GM12864 (cell line): ENCODE data around the gene CLASP1.

Experiments
- DNase-seq: peaks from one replicate; pipeline ENCODE4 v3.0.0-alpha.2; 2011; ENCODE audit warnings: low read depth
- H3K4me3 ChIP-seq: 2 replicates; pipeline ENCODE4 v1.5.1; 2011; ENCODE audit warnings: mild to moderate bottlenecking, low read depth, low read length, control low read depth
- CTCF ChIP-seq: IDR thresholded peaks from 2 replicates; pipeline ENCODE4 v1.5.1; 2011; ENCODE audit warnings: low read depth, mild to moderate bottlenecking, moderate library complexity, low read length, control low read depth, inconsistent platforms; ENCODE audit errors: missing control alignments

Gene CLASP1

GRCh38 chr2:121605820-121606733 is 43.2 kb downstream of the CLASP1 start:
- H3K4me3 ChIP-seq, result no peak overlapping the region
- no peak for TF ChIP-seq CTCF
- no peak for DNase-seq

DNA sequence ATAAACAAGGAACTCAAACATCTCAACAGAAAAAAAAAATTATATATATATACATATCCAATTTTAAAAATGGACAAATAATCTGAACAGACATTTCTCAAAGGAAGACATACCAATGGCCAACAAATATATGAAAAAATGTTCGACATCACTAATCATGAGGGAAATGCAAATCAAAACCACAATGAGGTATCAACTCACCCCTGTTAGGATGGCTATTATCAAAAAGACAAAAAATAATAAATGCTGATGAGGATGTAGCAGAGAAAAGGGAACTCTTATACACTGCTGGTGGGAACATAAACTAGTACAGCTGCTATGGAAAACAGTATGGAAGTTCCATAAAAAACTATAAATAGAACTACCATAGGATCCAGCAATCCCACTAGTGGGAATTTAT is 46.1 kb downstream of the CLASP1 start:
- no peak overlapping the region for H3K4me3 ChIP-seq
- DNase-seq, result no peak
- no peak for TF ChIP-seq CTCF

DNA sequence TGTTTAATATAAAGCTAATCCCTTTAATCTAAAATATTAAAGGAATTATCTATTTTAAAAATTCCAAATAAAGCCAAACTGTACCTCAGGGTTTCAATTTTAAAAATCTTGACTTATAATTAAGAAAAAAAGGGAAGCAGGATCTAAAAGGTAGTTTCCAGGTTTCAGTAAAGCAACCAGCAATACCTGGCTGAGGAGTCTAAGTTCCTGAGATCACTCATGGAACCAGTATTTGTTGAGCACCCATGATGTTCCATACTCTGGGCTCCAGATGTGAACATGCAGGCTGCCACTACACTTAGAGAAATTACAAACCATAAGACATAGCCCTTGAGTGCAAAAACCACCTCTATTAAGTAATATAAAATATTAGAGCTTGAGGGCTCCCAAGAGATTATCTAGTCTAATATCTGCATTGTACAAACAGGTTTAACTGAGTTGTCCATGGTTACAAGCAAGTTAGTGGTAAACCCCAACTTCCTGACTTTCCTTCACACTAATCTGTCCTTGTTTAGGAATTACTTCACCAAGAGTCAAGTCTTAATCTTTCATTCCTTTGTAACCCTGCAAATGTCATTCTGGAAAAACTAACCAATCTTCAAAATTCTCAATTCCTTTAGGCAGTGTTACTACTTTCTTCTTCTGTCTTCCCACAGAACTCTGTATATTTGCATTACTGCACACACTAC is 49.2 kb downstream of the CLASP1 start:
- no peak for TF ChIP-seq CTCF
- DNase-seq, result peak; percentile 44

DNA sequence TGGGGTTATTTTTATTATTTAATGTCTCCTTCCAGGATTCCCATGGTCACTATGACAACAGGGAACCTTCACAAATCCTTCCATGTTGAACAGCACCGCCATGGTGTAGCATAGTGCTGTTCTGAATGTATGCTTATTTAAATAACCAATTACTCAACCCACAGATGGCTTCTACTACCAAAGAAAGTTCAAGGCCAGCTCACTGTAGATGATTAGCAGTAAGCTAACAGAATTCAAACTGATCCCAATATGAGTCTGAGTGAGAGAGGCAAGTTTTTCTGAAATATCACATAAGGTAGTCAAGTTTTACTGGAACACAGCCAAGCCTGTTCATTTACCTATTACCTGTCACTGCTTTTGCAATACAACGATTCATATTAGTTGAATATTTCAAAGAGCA is 51.2 kb downstream of the CLASP1 start:
- H3K4me3 ChIP-seq, result no peak overlapping the region
- no peak for TF ChIP-seq CTCF
- no peak for DNase-seq

More for the DNA sequence above, 49.2 kb downstream of the CLASP1 start:
- H3K4me3 ChIP-seq, result no peak overlapping the region

GRCh38 chr2:121596221-121597080 is 52.8 kb downstream of the CLASP1 start:
- TF ChIP-seq CTCF, result peak; percentile 46
- peak overlapping the region; percentile 31 for H3K4me3 ChIP-seq
- DNase-seq, result peak; percentile 43

DNA sequence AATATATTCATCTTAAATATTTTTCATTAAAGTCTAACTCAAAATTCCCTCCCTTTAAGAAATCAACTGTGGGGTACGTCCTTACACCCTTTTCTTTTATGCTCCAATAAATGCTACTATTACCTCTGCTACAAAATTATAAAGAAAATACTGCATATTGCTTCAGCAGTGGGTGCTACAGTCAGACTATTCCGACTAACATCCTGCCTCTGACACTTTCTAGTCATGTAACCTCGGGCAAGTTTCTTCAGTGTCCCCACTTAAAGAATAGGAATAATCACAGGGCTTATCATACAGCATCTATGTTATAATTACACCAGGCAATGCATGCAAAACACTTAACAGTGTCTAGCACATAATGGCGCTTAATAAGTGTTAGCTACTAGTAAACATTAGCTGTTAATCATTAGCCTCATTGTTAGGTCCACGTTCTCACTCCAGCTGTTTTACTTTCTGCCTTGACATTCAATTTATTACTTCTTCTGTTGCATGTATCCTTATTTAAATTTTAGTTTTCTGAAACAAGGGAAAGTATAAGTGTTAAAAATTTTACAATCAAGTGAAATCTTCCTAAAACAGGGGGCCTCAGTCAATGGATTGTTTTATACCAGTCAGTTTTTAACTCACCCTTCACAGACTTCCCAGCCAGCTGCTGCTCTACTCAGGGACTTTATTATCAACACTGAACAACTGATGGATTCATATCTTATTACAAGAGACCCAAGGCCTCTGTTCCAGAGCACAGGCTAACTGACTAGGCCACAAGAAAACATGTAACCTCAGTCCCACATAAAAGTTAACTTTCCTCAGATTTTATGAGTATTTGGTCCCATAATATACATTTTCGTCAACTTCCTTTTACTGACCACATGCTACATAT is 54.0 kb downstream of the CLASP1 start:
- TF ChIP-seq CTCF, result no peak
- H3K4me3 ChIP-seq, result no peak overlapping the region

More for the DNA sequence above, 54.0 kb downstream of the CLASP1 start:
- no peak for DNase-seq
